ENCODE measurements around the gene RBMS1. TPM values are rescaled to one million over a fixed set of nuclear protein-coding genes. Genes with fewer than 3 reads are reported as not detected.

RBMS1 gene
- total RNA-seq, 3 donors from 2014 or later (not counting 1 experiment from before 2014, with no cell fraction given), result 111 to 167 (median 132) TPM

- H3K4me1 Mint-ChIP-seq, result peaks cover 0 to 3% of the 10 kb centered on the region in 2 donors
- no peaks in the 10 kb centered on the region for H3K36me3 Mint-ChIP-seq
- H3K27me3 Mint-ChIP-seq (ENCODE audit: low read depth in 2 of 2), result peaks cover 0 to 3% of the 10 kb centered on the region in 2 donors
- ATAC-seq, result no peak
- Histone ChIP-seq H3K4me3 (ENCODE audit: low read length) (no peak overlapping the region), H3K27me3 (ENCODE audit: control insufficient read depth, insufficient read depth, low read length) (no peaks in the 10 kb centered on the region), H3K9me3 (ENCODE audit: control insufficient read depth, insufficient read depth, low read length) (no peaks in the 10 kb centered on the region), H3K4me1 (ENCODE audit: control insufficient read depth, insufficient read depth, low read length) (no peaks in the 10 kb centered on the region), H3K36me3 (ENCODE audit: control insufficient read depth, insufficient read depth, low read length) (no peaks in the 10 kb centered on the region), H3K27ac (ENCODE audit: low read length) (no peak overlapping the region)
- H3K9me3 Mint-ChIP-seq, result no peaks in the 10 kb centered on the region
- DNase-seq, result no peak
- intact Hi-C loops (cut with micrococcal nuclease), result loop anchor here (1.0 to 5.0 kb wide), 2 partner anchors 741 to 809 kb away; no protein-coding TSS in a partner anchor
- H3K27ac Mint-ChIP-seq, result no peak overlapping the region
- TF ChIP-seq CTCF (IDR thresholded peaks at IDR 0.05), result no peak
- H3K4me3 Mint-ChIP-seq, result no peak overlapping the region
- WGBS (ENCODE audit: insufficient coverage), result 67% methylated on average over 1 of the region's 1 CpG
Measured at GRCh38 chr2:160252900-160253299, 240.7 kb downstream of the RBMS1 start.

GRCh38 chr2:160252278-160252887 is 241.2 kb downstream of the RBMS1 start:
- DNase-seq (peak in 1 of 2 donors; percentile 55), ATAC-seq (peak in 2 of 3 donors; percentile 47)
- Histone ChIP-seq H3K27me3 (ENCODE audit: control insufficient read depth, insufficient read depth, low read length) (no peaks in the 10 kb centered on the region), H3K27ac (ENCODE audit: low read length) (no peak overlapping the region), H3K4me1 (ENCODE audit: control insufficient read depth, insufficient read depth, low read length) (no peaks in the 10 kb centered on the region), H3K4me3 (ENCODE audit: low read length) (no peak overlapping the region), H3K9me3 (ENCODE audit: control insufficient read depth, insufficient read depth, low read length) (no peaks in the 10 kb centered on the region), H3K36me3 (ENCODE audit: control insufficient read depth, insufficient read depth, low read length) (no peaks in the 10 kb centered on the region)
- Mint-ChIP-seq H3K9me3 (no peaks in the 10 kb centered on the region), H3K27ac (no peak overlapping the region), H3K4me1 (peaks cover 0 to 3% of the 10 kb centered on the region in 2 donors), H3K27me3 (ENCODE audit: low read depth in 2 of 2) (peaks cover 0 to 3% of the 10 kb centered on the region in 2 donors), H3K4me3 (no peak overlapping the region), H3K36me3 (no peaks in the 10 kb centered on the region)
- peak; percentile 94 for TF ChIP-seq CTCF (IDR thresholded peaks at IDR 0.05)
- no CpG with 5 or more reads among the region's 1 CpG for WGBS (ENCODE audit: insufficient coverage)
- intact Hi-C loops (cut with micrococcal nuclease), result loop anchor here (1.0 to 5.0 kb wide), 2 partner anchors 742 to 810 kb away; no protein-coding TSS in a partner anchor

GRCh38 chr2:160251569-160251968 is 242.0 kb downstream of the RBMS1 start:
- Mint-ChIP-seq H3K27ac (no peak overlapping the region), H3K36me3 (no peaks in the 10 kb centered on the region), H3K9me3 (no peaks in the 10 kb centered on the region), H3K27me3 (ENCODE audit: low read depth in 2 of 2) (peaks cover 0 to 3% of the 10 kb centered on the region in 2 donors), H3K4me1 (peaks cover 0 to 3% of the 10 kb centered on the region in 2 donors), H3K4me3 (no peak overlapping the region)
- no peak for TF ChIP-seq CTCF (IDR thresholded peaks at IDR 0.05)
- no peak overlapping the region for H3K27ac ChIP-seq (ENCODE audit: low read length)
- no peak overlapping the region for H3K4me3 ChIP-seq (ENCODE audit: low read length)
- intact Hi-C loops (cut with micrococcal nuclease), result loop anchor here (5.0 kb wide), 1 partner anchor 811 kb away; no protein-coding TSS in a partner anchor
- H3K9me3 ChIP-seq (ENCODE audit: control insufficient read depth, insufficient read depth, low read length), result no peaks in the 10 kb centered on the region
- no peaks in the 10 kb centered on the region for H3K4me1 ChIP-seq (ENCODE audit: control insufficient read depth, insufficient read depth, low read length)
- DNase-seq (no peak), ATAC-seq (no peak)
- no peaks in the 10 kb centered on the region for H3K36me3 ChIP-seq (ENCODE audit: control insufficient read depth, insufficient read depth, low read length)
- no peaks in the 10 kb centered on the region for H3K27me3 ChIP-seq (ENCODE audit: control insufficient read depth, insufficient read depth, low read length)

GRCh38 chr2:160249876-160250275 is 243.7 kb downstream of the RBMS1 start:
- no peaks in the 10 kb centered on the region for H3K36me3 Mint-ChIP-seq
- peaks cover 0 to 7% of the 10 kb centered on the region in 2 donors for H3K27me3 Mint-ChIP-seq (ENCODE audit: low read depth in 2 of 2)
- no peaks in the 10 kb centered on the region for H3K9me3 ChIP-seq (ENCODE audit: control insufficient read depth, insufficient read depth, low read length)
- no peak overlapping the region for H3K27ac Mint-ChIP-seq
- H3K4me1 ChIP-seq (ENCODE audit: control insufficient read depth, insufficient read depth, low read length), result no peaks in the 10 kb centered on the region
- H3K27me3 ChIP-seq (ENCODE audit: control insufficient read depth, insufficient read depth, low read length), result no peaks in the 10 kb centered on the region
- H3K36me3 ChIP-seq (ENCODE audit: control insufficient read depth, insufficient read depth, low read length), result no peaks in the 10 kb centered on the region
- no peak for TF ChIP-seq CTCF (IDR thresholded peaks at IDR 0.05)
- no peak for DNase-seq
- H3K4me3 Mint-ChIP-seq, result no peak overlapping the region
- no peak overlapping the region for H3K4me3 ChIP-seq (ENCODE audit: low read length)
- no peak overlapping the region for H3K27ac ChIP-seq (ENCODE audit: low read length)
- intact Hi-C loops (cut with micrococcal nuclease), result loop anchor here (5.0 kb wide), 1 partner anchor 812 kb away; no protein-coding TSS in a partner anchor
- no peaks in the 10 kb centered on the region for H3K9me3 Mint-ChIP-seq
- WGBS (ENCODE audit: insufficient coverage), result 95% methylated on average over 1 of the region's 1 CpG
- peaks cover 0 to 3% of the 10 kb centered on the region in 2 donors for H3K4me1 Mint-ChIP-seq
- ATAC-seq, result no peak
